AG10803 (cell line): ENCODE measurements around the gene UROC1.

Experiments used
- DNase-seq: peaks from one replicate; pipeline ENCODE4 v3.0.0; 2010; ENCODE audit warnings: low read depth
- H3K4me3 ChIP-seq: 2 replicates; pipeline ENCODE4 v1.5.1; 2011; ENCODE audit warnings: mild to moderate bottlenecking, low read length, control low read depth
- TF ChIP-seq, protein P1 (sequence below): conservative IDR thresholded peaks from 2 replicates; pipeline ENCODE4 v1.5.1; 2011; ENCODE audit warnings: mild to moderate bottlenecking, low read length, control low read depth, inconsistent platforms

UROC1 gene

GRCh38 chr3:126473292-126474168 lies 44.0 kb downstream of the UROC1 start:
- peak overlapping the region; percentile 42 for H3K4me3 ChIP-seq
- no peak for DNase-seq
- TF ChIP-seq, protein P1, sequence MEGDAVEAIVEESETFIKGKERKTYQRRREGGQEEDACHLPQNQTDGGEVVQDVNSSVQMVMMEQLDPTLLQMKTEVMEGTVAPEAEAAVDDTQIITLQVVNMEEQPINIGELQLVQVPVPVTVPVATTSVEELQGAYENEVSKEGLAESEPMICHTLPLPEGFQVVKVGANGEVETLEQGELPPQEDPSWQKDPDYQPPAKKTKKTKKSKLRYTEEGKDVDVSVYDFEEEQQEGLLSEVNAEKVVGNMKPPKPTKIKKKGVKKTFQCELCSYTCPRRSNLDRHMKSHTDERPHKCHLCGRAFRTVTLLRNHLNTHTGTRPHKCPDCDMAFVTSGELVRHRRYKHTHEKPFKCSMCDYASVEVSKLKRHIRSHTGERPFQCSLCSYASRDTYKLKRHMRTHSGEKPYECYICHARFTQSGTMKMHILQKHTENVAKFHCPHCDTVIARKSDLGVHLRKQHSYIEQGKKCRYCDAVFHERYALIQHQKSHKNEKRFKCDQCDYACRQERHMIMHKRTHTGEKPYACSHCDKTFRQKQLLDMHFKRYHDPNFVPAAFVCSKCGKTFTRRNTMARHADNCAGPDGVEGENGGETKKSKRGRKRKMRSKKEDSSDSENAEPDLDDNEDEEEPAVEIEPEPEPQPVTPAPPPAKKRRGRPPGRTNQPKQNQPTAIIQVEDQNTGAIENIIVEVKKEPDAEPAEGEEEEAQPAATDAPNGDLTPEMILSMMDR: no peak

GRCh38 chr3:126472277-126473006 lies 45.1 kb downstream of the UROC1 start:
- DNase-seq: peak; percentile 96
- peak overlapping the region; percentile 42 for H3K4me3 ChIP-seq
- TF ChIP-seq, protein P1: peak; percentile 39

GRCh38 chr3:126469479-126469878 lies 48.1 kb downstream of the UROC1 start:
- H3K4me3 ChIP-seq: no peak overlapping the region
- TF ChIP-seq, protein P1: no peak
- no peak for DNase-seq

DNA sequence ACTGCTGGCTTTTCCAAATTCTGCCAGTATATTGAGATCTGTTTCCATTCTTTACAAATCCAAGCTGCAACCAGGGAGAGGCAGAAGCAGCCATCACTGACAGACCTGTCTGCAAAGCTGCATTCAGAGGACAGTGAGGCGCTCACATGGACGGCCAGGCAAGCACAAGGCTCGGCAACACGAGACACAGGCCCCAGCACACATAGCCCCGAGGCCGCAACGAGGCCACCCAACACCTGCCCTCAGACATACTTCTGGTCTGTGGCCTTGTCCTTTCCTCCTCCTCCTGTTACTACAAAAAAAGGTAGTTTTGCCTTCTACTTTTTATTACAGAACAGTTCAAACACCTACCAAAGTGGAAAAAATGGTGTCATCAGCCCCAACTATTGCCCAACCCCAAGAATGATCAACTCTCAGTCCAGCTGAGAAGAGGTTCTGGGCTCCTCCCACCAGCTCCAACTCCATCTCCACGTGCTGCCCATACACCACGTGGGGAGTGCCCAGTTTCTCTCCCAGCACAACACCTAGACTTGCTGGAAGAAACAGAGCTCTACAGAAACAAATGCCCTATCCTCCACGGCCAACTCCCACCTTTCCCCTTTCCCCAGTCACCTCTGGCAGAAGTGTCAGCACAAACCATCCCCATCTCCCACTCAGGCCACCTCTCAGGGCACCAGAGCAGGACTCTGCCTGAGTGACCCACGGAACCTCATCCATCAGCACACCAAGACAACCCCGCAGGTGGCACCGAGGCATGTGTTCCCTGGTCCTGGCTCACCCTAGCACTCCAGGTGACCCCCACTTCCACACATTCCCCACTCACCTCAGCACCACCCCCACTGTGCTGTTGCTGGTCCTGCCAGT lies 49.3 kb downstream of the UROC1 start:
- peak; percentile 41 for DNase-seq
- TF ChIP-seq, protein P1: no peak
- no peak overlapping the region for H3K4me3 ChIP-seq

- DNase-seq: no peak
- TF ChIP-seq, protein P1: no peak
- no peak overlapping the region for H3K4me3 ChIP-seq
Observed at GRCh38 chr3:126467611-126467955, 50.0 kb downstream of the UROC1 start.

DNA sequence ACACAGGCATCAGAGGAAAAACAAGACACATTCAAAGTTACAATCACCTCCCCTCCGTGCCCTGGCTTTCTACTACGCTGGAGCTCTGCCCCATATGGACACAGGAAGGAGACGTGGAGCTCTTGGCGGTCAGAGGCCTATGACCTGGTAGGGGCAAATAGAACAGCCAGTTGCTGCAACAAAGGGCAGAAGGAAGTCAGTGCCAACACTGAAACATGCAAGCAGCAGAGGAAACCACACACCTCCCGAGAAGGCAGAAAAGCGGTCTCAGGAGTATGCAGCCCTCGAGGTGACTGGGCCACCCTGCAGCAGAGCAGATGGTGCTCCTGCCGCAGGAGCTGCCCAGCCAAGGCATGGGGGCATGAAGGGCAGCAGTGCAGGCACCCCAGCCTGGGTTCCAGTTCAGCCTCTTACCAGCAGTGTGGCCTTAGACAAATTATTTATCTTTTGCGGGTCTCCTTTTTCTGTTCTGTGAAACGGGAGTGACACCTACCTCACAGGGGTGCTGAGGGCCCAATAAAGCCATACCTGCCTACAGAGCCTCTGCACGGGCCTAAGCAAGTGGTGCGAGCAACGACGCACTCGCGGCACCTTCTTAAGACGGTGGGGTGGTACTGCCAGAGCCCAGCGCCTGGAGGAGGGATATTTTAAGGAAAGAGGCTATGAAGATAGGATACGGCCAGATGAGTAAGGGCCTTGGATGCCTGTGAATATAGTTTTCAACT lies 50.5 kb downstream of the UROC1 start:
- H3K4me3 ChIP-seq: no peak overlapping the region
- TF ChIP-seq, protein P1: no peak
- no peak for DNase-seq
